NT2/D1 (cell line): Measurements from ENCODE around the gene GOLGA8B.
"Not testable (repeated sequence)": the region's sequence is repeated elsewhere in the genome, so short reads cannot be mapped to it uniquely, and the experiment has no call there.

ENCODE experiments used
- DNase-seq: peaks from one replicate; pipeline ENCODE4 v3.0.0-alpha.2; 2011; ENCODE audit warnings: low read depth, low spot score
- H3K27me3 ChIP-seq: 2 replicates; pipeline ENCODE4 v1.6.0; 2011; ENCODE audit warnings: mild to moderate bottlenecking; ENCODE audit not compliant: insufficient read length, insufficient read depth
- H3K36me3 ChIP-seq: 2 replicates; pipeline ENCODE4 v1.6.1; 2011; ENCODE audit warnings: mild to moderate bottlenecking, low read length, mixed read lengths; ENCODE audit not compliant: insufficient read depth, insufficient read length
- H3K4me1 ChIP-seq: 2 replicates; pipeline ENCODE4 v1.5.1; 2011; ENCODE audit not compliant: insufficient read depth, insufficient read length
- H3K4me3 ChIP-seq: 2 replicates; pipeline ENCODE4 v1.5.1; 2011; ENCODE audit warnings: low read depth; ENCODE audit not compliant: insufficient read length
- H3K9ac ChIP-seq: 2 replicates; pipeline ENCODE4 v1.6.0; 2011; ENCODE audit warnings: low read depth; ENCODE audit not compliant: insufficient read length
- H3K9me3 ChIP-seq: 2 replicates; pipeline ENCODE4 v1.5.1; 2011; ENCODE audit warnings: mild to moderate bottlenecking, low read length; ENCODE audit not compliant: insufficient read depth
- SUZ12 ChIP-seq: IDR thresholded peaks from 2 replicates; pipeline ENCODE4 v1.6.1; 2011; ENCODE audit not compliant: insufficient read length, insufficient read depth; ENCODE audit errors: extremely low read depth
- YY1 ChIP-seq: IDR thresholded peaks from 2 replicates; pipeline ENCODE4 v1.6.1; 2011; ENCODE audit not compliant: insufficient read length, insufficient read depth
- ZNF274 ChIP-seq: IDR thresholded peaks from 2 replicates; pipeline ENCODE4 v1.6.1; 2011; ENCODE audit warnings: mild to moderate bottlenecking, low read depth, low read length

Gene GOLGA8B

GRCh38 chr15:34594361-34594760 is 10.9 kb upstream of the GOLGA8B start:
- Histone ChIP-seq H3K4me3 (no peak overlapping the region), H3K9ac (no peak overlapping the region), H3K9me3 (no peaks in the 10 kb centered on the region), H3K36me3 (no peaks in the 10 kb centered on the region), H3K4me1 (no peaks in the 10 kb centered on the region), H3K27me3 (no peaks in the 10 kb centered on the region)
- TF ChIP-seq YY1 (no peak), ZNF274 (no peak), SUZ12 (no peak)
- DNase-seq = no peak

GRCh38 chr15:34591306-34591705 is 7.9 kb upstream of the GOLGA8B start:
- H3K36me3 ChIP-seq = no peaks in the 10 kb centered on the region
- TF ChIP-seq YY1 (no peak), SUZ12 (no peak), ZNF274 (no peak)
- no peaks in the 10 kb centered on the region for H3K9me3 ChIP-seq
- no peak overlapping the region for H3K4me3 ChIP-seq
- DNase-seq = no peak
- no peak overlapping the region for H3K9ac ChIP-seq
- no peaks in the 10 kb centered on the region for H3K27me3 ChIP-seq
- H3K4me1 ChIP-seq = no peaks in the 10 kb centered on the region

- Histone ChIP-seq H3K9ac (no peak overlapping the region), H3K4me3 (no peak overlapping the region), H3K4me1 (no peaks in the 10 kb centered on the region), H3K27me3 (peaks cover 15% of the 10 kb centered on the region), H3K36me3 (no peaks in the 10 kb centered on the region), H3K9me3 (no peaks in the 10 kb centered on the region)
- DNase-seq = no peak
- TF ChIP-seq ZNF274 (no peak), YY1 (no peak), SUZ12 (no peak)
Measured at GRCh38 chr15:34588046-34588674, 4.7 kb upstream of the GOLGA8B start.

- not testable (repeated sequence) for H3K9me3 ChIP-seq, H3K9ac ChIP-seq, H3K36me3 ChIP-seq, DNase-seq, H3K4me3 ChIP-seq, H3K4me1 ChIP-seq
- peaks cover 15% of the 10 kb centered on the region for H3K27me3 ChIP-seq
Measured at GRCh38 chr15:34585966-34586365, 2.5 kb upstream of the GOLGA8B start.

- Histone ChIP-seq H3K27me3 (peaks cover 15% of the 10 kb centered on the region), H3K9me3 (no peaks in the 10 kb centered on the region), H3K4me3 (no peak overlapping the region), H3K4me1 (no peaks in the 10 kb centered on the region), H3K36me3 (no peaks in the 10 kb centered on the region), H3K9ac (no peak overlapping the region)
- TF ChIP-seq YY1 (no peak), SUZ12 (no peak), ZNF274 (no peak)
- no peak for DNase-seq
Measured at GRCh38 chr15:34584996-34585395, 1.5 kb upstream of the GOLGA8B start.

- H3K27me3 ChIP-seq = peaks cover 15% of the 10 kb centered on the region
- no peaks in the 10 kb centered on the region for H3K9me3 ChIP-seq
- H3K36me3 ChIP-seq = no peaks in the 10 kb centered on the region
- no peaks in the 10 kb centered on the region for H3K4me1 ChIP-seq
- H3K4me3 ChIP-seq = peak overlapping the region; percentile 70
- DNase-seq = no peak
- peak overlapping the region; percentile 88 for H3K9ac ChIP-seq
- TF ChIP-seq YY1 = no peak
- no peak for TF ChIP-seq ZNF274
- no peak for TF ChIP-seq SUZ12
Measured at GRCh38 chr15:34584330-34584668, 848 bp upstream of the GOLGA8B start.

GRCh38 chr15:34582461-34583371 is 735 bp downstream of the GOLGA8B start:
- H3K4me3 ChIP-seq = peak overlapping the region; percentile 70
- TF ChIP-seq SUZ12 (no peak), ZNF274 (no peak), YY1 (no peak)
- peak overlapping the region; percentile 88 for H3K9ac ChIP-seq
- no peaks in the 10 kb centered on the region for H3K4me1 ChIP-seq
- no peak for DNase-seq
- H3K9me3 ChIP-seq = no peaks in the 10 kb centered on the region
- no peaks in the 10 kb centered on the region for H3K36me3 ChIP-seq
- peaks cover 15% of the 10 kb centered on the region for H3K27me3 ChIP-seq

GRCh38 chr15:34581687-34582460 is 1.6 kb downstream of the GOLGA8B start:
- DNase-seq, H3K4me1 ChIP-seq, H3K9me3 ChIP-seq, H3K36me3 ChIP-seq: not testable (repeated sequence)
- Histone ChIP-seq H3K27me3 (peaks cover 15% of the 10 kb centered on the region), H3K9ac (peak overlapping the region; percentile 88), H3K4me3 (peak overlapping the region; percentile 70)
